WTC11 (cell line): ENCODE data around the gene SMIM3.

Source experiments
- CTCF ChIP-seq: fragments of 200-600 bp; IDR thresholded peaks from 2 replicates; pipeline ENCODE4 v1.8.0; 2022; ENCODE audit warnings: antibody characterized with exemption
- ETV6 ChIP-seq: sonication (generic); formaldehyde crosslinking; IDR thresholded peaks from 2 replicates; pipeline ENCODE4 v1.8.1; 2022; ENCODE audit warnings: mild to moderate bottlenecking, missing genetic modification reagents
- FOXK1 ChIP-seq: sonication (generic); formaldehyde crosslinking; IDR thresholded peaks from 2 replicates; pipeline ENCODE4 v1.8.0; 2022; ENCODE audit warnings: mild to moderate bottlenecking, moderate library complexity, missing genetic modification reagents
- JUN ChIP-seq: sonication (generic); formaldehyde crosslinking; IDR thresholded peaks from 2 replicates; pipeline ENCODE4 v1.8.0; 2023; ENCODE audit warnings: mild to moderate bottlenecking, missing genetic modification reagents
- NFYB ChIP-seq: sonication (generic); formaldehyde crosslinking; conservative IDR thresholded peaks from 2 replicates; pipeline ENCODE4 v1.8.0; 2022; ENCODE audit warnings: low read depth, missing genetic modification reagents
- PREB ChIP-seq: sonication (generic); formaldehyde crosslinking; IDR thresholded peaks from 2 replicates; pipeline ENCODE4 v1.8.1; 2022; ENCODE audit warnings: mild to moderate bottlenecking, missing genetic modification reagents, moderate library complexity, borderline replicate concordance
- TF ChIP-seq, protein P1 (sequence below): sonication (generic); formaldehyde crosslinking; IDR thresholded peaks from 2 replicates; pipeline ENCODE4 v1.8.0; 2023; ENCODE audit warnings: missing genetic modification reagents, mild to moderate bottlenecking, borderline replicate concordance
- TF ChIP-seq, protein P2 (sequence below): sonication (generic); formaldehyde crosslinking; IDR thresholded peaks from 2 replicates; pipeline ENCODE4 v1.8.0; 2022; ENCODE audit warnings: mild to moderate bottlenecking, missing genetic modification reagents

- TF ChIP-seq CTCF (no peak), ETV6 (CRISPR knock-in tag) (no peak), PREB (CRISPR knock-in tag) (no peak), NFYB (CRISPR knock-in tag) (no peak), JUN (no peak), FOXK1 (no peak)
- TF ChIP-seq, protein P1, sequence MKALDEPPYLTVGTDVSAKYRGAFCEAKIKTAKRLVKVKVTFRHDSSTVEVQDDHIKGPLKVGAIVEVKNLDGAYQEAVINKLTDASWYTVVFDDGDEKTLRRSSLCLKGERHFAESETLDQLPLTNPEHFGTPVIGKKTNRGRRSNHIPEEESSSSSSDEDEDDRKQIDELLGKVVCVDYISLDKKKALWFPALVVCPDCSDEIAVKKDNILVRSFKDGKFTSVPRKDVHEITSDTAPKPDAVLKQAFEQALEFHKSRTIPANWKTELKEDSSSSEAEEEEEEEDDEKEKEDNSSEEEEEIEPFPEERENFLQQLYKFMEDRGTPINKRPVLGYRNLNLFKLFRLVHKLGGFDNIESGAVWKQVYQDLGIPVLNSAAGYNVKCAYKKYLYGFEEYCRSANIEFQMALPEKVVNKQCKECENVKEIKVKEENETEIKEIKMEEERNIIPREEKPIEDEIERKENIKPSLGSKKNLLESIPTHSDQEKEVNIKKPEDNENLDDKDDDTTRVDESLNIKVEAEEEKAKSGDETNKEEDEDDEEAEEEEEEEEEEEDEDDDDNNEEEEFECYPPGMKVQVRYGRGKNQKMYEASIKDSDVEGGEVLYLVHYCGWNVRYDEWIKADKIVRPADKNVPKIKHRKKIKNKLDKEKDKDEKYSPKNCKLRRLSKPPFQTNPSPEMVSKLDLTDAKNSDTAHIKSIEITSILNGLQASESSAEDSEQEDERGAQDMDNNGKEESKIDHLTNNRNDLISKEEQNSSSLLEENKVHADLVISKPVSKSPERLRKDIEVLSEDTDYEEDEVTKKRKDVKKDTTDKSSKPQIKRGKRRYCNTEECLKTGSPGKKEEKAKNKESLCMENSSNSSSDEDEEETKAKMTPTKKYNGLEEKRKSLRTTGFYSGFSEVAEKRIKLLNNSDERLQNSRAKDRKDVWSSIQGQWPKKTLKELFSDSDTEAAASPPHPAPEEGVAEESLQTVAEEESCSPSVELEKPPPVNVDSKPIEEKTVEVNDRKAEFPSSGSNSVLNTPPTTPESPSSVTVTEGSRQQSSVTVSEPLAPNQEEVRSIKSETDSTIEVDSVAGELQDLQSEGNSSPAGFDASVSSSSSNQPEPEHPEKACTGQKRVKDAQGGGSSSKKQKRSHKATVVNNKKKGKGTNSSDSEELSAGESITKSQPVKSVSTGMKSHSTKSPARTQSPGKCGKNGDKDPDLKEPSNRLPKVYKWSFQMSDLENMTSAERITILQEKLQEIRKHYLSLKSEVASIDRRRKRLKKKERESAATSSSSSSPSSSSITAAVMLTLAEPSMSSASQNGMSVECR (CRISPR knock-in tag): no peak
- TF ChIP-seq, protein P2, sequence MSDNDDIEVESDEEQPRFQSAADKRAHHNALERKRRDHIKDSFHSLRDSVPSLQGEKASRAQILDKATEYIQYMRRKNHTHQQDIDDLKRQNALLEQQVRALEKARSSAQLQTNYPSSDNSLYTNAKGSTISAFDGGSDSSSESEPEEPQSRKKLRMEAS (CRISPR knock-in tag): no peak
Observed at GRCh38 chr5:150836703-150837102, 58.1 kb downstream of the SMIM3 start.
